GM18873 (cell line): ENCODE results near the gene GUK1.

Source experiments
- ATAC-seq: cut with Tn5 transposase; IDR thresholded peaks from one replicate; pipeline ENCODE4 v1.9.1; 2021; ENCODE audit warnings: mild to moderate bottlenecking, moderate library complexity, moderate number of reproducible peaks; ENCODE audit not compliant: unreplicated experiment, low FRiP score

The GUK1 gene

DNA sequence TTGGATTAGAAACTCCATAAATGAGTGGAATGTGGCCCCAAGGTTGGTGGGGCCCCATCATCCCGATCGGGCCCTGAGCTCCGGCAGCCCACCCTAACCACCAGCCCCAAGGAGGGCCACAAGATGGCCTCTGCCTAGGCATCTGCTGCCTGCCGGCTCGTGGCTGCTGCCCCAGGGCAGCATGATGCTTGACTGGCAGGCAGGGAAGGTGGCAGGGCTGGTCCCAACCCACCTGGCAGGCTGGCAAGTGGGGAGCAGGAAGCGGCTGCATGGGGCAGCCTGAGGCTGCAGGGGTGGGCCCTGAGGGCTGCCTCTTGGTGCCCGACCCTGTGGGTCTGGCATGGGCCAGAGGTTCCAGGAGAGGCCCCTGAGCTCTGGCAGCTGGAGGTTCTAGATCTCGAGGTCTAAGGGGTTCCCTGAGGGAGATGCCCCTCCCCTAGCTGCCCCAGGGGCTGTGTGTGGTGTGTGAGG lies 8.9 kb downstream of the GUK1 start:
- no peak for ATAC-seq

DNA sequence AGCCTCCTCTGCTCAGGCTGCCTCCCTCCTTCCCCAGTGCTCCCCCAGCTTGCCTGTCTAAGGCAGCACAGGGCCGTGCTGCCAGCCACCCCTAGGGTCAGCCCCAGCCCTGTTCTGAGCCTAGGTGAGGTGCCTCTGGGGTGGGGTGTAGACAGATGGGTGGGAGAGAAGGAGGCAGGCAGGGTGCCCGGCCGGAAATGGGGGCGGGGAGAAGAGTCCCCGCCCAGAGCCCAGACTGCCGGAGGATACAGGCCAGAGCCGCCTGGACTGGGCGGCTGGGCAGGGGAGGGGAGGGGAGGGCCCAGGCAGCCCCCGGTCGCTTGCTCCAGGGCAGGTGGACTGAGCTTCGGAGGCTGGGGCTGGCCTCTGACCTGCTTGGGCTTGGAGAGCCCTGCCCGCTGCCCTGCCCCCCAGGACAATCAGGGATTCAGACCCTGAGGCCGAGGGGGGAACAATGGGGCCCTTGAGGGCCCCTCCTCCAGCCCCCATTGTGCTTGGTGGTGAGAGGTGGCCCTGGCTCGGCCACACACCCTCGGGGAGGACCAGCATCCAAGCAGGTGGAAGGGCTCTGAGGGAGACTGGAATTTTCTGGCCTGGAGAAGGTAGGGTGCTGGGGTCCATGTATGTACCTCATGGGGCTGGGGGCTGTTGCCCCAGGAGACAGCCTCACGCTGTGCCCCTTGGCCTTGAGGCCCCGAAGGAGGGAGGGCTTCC lies 9.5 kb downstream of the GUK1 start, which contains the start of gene GJC2:
Gene GJC2 (plus strand): TSS at position 525 of the 714 bp plus-strand sequence. CDS start 7,829 bp downstream, outside the sequence.
- no peak for ATAC-seq

DNA sequence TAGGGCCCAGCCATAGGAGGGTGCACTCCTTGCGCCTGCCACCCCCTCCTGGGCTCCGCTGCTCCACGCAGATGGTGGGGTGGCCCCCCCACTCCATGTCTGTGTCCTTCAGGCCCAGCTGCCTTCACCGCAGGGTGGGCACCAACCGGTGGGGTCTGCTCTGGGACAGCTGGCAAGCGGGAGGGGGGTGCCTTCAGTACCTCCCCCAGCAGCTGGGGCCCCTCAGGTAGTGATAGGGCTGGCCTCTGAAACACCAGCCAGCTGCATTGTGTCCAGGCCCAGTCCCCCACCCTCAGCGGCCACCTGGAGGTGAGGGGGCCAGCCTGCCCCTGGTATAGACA lies 10.0 kb downstream of the GUK1 start:
- ATAC-seq, result no peak

DNA sequence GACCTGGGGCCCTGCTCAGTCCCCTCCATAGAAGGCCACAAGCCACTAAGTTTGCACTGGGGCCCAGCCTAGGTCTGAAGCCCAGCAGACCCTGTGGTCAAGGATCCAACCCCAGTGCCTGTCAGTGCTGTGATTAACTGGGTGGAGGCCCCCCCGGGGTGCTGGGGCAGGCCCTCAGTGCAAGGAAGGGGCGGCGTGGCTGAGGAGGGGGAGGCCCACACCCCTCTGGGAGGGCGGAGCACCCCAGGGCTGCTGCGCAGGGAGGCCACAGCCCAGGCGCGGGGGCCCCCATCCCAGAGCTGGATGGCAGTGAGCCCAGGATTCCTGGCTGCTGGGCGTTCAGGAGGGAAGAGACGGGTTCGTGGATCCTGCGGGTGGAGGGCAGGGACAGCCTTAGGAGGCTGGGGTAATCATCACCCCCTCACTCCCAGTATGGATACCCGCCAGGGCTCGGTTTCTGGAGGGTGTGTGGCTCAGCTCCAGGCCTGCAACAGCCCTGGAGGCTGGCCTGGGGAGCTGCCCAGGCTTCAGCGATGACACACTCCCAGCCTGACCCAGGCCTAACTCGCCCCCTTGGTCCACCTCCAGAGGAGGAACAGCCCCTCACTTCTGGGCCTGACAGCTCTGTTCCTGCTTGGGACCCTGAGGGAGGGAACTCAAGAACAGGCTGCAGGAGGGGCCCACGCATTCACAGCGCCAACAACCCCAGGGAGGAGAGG lies 10.5 kb downstream of the GUK1 start:
- ATAC-seq, result no peak

DNA sequence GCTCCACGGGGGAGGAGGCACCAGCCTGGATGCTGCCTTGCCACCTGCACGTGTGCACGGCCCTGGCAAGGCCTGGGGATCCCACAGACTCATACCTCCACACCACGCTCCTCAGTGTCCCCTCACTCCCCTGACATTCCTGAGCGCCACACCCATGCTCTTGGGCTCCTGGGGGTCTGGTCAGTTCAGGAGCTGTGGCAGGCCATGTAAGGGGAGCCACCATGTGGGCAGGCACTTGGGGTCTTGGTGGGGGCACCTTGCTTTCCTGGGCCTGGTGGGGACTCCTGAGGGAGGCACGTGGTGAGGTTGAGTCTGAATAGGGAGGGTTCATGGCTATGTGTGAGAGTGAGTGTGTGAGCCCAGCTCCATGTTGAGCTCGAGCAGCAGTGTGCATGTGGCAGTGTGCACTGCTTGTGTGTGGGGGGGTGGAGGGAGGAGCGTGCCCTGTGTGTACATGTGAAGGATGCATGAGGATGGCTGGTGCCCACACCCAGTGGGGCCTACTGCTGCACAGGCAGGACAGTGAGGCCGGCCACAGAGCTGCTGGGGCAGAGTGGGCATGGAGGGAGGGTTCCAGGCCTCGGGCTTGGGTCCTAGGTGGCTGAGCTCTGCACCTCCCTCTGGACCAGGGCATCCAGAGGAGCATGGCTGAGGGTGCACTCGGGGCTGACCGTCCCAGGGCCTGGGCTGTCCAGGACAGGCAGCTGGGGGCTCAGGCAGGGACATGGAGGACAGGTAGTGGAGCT lies 11.3 kb downstream of the GUK1 start:
- no peak for ATAC-seq

DNA sequence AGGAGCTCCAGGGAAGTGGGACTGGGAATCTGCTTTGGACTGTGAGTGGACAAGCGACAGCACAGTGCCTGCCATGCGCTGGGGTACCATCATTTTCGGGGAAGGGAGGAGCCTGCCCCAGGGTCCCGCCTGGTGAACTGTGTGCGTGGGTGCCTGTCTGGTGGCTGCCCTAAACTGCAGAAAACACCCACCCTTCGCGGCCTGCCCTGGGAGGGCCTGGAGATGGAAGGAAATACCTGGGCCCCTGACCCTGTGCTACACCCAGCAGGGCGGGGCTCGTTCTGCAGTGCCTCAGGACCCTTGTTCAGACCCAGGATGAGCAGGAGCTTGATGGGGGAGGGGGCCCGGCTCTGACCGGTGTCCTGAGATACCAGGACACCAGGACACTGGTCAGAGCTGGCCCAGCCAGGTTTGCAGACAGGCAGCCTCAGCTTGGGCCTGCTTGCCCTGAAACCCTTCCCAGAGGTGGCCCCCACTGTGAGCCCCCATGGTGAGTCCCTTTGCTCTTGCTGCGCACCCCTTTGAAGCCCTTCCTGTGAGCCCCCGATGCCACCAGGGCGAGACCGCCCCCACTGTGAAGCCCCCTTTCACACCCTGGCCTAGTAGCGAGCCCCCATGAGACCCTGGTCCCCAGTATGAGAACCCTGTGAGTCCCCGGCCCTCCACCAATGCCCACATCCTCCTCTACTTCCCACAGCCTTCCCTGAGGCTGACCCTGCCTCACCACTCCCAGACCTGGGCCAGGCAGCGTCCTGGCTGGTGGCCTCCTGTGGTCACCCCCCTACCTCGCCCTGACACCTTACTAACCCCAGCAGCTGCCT lies 12.2 kb downstream of the GUK1 start:
- no peak for ATAC-seq

DNA sequence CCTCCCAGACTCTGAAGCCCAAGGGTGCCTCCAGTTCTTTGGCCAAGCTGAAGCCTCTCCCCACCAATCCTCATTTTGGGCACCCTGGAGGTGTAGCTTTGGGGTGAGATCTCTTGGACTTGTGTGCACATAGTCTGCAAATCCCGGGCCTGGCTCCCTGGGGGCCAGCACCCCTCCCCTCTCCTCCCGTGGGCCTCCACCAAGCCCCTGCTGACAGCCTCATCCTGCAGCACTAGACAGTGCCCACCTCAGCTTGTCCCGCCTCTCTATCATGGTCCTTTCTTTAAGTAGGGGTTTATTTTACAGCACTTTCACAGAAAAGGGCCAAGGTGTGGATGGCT lies 12.8 kb downstream of the GUK1 start:
- no peak for ATAC-seq

DNA sequence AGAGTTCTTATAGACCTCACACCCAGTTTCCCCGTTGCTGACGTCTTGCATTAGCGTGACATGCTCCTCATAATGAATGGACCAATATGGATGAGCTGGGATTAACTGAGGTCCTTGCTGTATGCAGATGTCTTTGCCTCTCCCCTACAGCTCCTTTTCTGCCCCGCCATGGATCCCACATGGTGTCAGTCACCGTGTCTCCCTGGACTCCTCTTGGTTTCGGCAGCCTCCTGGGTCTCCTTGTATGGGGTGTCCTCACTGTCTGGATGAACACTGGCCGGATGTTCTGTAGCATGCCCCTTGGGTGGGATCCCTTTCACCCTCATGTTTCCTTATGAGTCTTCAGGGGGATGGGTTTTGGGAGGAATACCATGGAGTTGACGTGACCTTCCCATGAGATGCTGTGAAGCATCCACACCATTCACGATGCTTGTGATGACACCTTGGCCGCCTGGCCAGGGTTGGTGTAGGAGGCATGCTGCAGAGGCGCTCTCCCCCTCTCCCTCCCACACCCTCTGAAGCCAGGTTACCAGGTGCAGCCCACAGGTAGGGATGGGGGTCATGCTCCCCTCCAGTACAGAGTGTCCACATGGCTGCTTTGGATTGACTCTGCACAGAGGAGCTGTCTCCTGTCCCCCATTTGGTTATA lies 14.1 kb downstream of the GUK1 start:
- no peak for ATAC-seq

DNA sequence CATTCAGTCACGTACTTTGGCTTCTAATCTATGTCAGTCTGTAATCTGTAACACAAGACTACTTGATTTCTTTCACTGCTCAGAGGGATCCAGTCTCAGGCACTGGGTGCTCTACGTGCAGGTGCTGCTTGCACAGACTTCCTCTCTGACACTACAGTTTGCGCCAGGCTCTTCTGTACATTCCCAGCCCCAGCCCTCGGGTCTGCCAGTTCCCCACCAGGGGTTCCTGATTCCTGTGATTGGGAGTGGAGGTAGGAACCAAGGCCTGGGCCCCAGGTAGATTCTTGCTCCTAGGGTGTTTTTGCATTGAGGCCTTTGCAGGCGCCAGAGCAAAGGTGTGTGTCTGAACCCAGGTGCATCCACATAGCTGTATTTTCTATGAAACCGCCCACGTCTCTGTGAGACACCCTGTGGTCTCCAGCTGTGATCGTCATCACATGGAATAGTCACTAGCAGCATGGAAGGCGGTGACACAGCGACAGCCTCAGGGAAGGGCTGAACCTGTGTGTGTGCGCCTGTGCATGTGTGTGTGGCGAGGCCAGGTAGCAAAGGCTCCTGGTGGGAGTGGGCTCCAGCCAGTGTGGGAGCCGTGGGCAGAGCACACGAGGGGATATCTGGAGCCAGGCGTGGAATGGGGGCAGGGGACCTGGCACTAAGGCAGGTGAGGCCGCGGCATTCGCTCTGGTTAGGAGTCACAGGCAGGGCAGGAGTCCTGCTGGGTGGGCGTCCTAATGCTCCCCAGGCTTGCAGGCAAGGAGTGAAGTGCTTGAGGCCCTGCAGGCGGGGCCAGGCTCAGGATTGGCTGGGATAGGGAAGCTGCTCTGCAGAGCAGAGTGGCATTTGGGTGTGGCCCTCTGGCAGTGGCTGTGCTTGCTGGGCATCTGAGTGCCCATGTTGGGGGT lies 14.8 kb downstream of the GUK1 start:
- no peak for ATAC-seq

DNA sequence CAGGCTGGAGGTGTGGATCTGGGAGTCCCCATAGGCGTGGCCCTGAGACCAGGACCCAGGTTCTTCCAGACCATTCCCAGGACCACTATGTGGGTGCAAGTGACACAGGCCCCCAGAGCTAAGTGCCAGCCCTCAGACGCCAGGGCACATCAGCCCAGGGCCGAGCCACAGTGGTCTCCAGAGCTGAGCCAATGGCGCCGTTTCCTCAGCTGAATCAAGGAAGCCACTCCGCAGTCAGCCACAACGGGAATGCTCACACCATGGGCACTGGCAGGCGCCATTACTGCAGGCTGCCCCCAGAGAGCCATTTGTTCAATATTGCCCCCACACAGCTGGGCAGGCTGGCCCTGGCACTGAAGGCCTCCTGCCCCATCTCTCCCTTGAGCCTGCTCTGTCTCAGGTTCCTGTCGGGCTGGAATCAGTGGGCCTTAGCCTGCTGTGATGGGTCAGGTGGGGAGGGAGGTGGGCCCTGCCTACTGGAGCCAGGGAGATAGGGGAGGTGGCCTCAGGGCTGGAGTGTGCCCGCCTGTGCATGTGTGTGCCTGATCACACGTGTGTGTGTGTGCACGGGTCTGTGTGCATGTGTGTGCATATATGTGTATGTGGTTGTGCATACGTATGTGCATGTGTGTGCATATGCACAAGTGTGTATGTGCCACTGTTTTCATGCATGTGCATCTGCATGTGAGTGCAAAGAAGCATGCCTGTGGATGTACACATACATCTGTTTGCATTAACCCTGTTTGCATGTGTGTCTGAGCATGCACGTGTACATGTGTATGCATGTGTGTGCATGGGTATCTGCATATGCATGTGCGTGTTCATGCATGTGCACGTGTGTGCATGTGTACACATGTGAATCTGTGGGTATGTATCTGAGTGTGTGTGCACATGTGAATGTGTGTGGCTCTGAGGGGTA lies 15.8 kb downstream of the GUK1 start:
- ATAC-seq, result no peak

DNA sequence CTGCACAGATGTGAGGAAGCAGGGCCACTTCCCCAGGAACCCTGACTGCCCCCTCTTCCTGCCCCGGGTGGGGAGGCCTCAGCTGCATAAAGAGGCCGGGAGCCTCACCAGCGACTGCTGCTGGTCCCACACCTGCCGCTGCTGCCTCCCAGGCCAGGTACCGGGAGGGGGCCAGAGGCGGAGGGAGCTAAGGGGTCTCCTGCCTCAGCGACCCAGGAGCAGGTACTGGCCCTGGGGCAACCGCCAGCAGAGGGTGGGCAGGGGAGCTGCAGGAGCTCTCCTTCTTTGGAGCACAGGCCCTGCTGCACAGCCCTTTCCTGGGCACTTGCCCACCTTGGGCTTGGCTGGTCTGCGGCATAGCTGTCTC lies 16.4 kb downstream of the GUK1 start:
- no peak for ATAC-seq

DNA sequence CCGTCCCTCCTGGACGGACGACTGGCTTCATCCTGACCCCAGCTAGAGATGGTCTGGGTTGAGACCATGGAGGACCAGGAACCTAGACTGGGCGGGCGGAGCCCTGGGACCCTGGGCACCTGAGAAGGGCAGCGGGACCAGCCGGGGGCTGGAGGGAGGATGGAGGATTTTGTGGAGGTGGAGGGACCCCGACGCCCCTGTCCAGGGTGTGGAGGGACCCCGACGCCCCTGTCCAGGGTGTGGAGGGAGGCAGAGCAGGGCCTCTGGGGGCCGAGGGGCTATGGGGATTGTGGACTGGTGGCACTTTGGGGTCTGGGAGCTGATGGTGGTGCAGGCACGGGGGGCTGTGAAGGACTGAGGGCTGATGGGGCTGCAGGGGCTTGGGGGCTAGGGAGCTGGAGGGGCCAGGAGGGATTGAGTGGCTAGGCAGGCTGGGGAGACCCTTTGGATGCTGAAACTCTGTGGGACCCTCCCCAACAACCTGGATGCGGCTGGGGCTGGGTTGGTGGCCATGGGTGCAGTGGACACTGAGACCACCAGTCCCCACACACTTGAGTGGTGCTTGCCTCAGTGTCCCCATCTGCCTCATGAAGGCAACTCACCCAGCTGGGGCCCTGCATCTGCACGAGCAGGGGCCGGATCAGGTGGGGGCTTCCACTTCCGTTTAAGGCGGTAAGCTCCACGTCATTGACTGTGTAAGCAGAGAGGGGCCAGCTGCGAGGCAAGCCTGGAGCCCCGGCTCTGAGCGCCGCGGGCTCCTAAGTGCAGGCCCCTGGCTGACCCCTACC lies 17.1 kb downstream of the GUK1 start:
- ATAC-seq, result no peak

DNA sequence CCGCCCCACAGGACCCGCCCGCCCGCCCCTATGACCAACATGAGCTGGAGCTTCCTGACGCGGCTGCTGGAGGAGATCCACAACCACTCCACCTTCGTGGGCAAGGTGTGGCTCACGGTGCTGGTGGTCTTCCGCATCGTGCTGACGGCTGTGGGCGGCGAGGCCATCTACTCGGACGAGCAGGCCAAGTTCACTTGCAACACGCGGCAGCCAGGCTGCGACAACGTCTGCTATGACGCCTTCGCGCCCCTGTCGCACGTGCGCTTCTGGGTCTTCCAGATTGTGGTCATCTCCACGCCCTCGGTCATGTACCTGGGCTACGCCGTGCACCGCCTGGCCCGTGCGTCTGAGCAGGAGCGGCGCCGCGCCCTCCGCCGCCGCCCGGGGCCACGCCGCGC lies 17.6 kb downstream of the GUK1 start:
- no peak for ATAC-seq

DNA sequence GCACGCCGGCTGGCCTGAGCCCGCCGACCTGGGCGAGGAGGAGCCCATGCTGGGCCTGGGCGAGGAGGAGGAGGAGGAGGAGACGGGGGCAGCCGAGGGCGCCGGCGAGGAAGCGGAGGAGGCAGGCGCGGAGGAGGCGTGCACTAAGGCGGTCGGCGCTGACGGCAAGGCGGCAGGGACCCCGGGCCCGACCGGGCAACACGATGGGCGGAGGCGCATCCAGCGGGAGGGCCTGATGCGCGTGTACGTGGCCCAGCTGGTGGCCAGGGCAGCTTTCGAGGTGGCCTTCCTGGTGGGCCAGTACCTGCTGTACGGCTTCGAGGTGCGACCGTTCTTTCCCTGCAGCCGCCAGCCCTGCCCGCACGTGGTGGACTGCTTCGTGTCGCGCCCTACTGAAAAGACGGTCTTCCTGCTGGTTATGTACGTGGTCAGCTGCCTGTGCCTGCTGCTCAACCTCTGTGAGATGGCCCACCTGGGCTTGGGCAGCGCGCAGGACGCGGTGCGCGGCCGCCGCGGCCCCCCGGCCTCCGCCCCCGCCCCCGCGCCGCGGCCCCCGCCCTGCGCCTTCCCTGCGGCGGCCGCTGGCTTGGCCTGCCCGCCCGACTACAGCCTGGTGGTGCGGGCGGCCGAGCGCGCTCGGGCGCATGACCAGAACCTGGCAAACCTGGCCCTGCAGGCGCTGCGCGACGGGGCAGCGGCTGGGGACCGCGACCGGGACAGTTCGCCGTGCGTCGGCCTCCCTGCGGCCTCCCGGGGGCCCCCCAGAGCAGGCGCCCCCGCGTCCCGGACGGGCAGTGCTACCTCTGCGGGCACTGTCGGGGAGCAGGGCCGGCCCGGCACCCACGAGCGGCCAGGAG lies 18.3 kb downstream of the GUK1 start:
- no peak for ATAC-seq

DNA sequence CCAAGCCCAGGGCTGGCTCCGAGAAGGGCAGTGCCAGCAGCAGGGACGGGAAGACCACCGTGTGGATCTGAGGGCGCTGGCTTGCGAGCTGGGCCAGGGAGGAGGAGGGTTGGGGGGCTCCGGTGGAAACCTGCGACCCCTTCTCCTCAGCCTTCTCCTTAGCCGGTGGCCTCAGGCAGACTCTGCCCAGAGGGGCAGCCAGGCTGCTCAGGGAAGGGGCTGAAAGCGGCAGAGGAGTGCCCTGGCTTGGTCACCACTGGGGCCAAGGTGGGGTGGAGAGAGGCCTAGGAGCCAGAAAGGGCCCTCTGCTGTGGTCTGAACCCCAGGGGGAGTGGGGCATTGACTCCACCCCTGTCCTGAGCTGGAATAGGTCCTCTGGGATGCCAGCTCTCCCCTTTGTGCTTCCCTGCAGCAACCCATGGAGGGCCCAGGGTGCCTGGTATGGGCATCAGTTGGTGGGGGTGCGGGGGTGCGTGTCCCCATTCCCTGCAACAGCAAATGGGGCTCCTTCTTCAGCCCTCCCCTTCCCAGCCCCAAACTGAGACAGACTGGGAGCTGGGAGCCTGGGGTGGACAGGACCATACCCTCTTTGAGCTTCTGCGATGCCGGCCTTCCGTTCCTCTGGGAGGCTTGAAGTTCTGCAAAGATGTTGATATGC lies 19.1 kb downstream of the GUK1 start:
- ATAC-seq, result no peak

DNA sequence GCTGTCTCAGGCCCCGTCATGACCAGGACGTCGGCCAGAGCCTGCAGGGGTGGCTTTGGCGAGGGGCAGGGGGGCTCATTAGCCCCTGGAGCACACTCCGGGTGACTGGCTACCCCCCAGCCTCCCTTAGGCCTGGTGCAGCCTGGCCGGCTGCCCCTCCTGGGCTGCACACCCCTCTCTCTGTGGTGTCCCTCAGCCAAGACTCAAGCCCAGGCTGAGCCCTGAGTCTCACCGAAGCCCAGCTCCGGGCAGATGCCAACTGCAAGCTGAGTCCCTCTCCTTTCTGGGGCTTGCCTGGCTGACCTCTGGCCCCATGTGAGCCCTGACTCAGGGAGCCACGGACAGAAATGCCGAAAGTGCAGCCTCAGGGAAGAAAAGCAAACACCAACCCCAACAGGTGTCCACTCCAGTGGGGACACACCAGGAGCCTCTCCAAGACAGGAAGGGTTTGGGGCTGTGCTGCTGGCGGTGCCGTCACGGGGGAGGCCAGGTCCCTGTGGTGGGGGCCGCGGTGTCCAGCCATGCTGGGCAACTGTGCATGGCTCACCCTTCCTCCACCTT lies 20.2 kb downstream of the GUK1 start:
- ATAC-seq, result no peak
